H9 (cell line): Measurements from ENCODE around the gene VPS26B. TPM values are rescaled to one million over a fixed set of nuclear protein-coding genes. Genes with fewer than 3 reads are reported as not detected.

Experiments used
- DNase-seq: peaks from one replicate; pipeline ENCODE4 v3.0.0-alpha.2; 2017
- H2AFZ ChIP-seq: one replicate; pipeline ENCODE4 v1.6.1; 2013; ENCODE audit warnings: mild to moderate bottlenecking, low read length, control low read depth, moderate library complexity
- H2AK5ac ChIP-seq: 2 replicates; pipeline ENCODE4 v1.6.1; 2013; ENCODE audit warnings: low read length, control low read depth, mixed read lengths; ENCODE audit not compliant: insufficient read length
- H2BK120ac ChIP-seq: one replicate; pipeline ENCODE4 v1.6.1; 2013; ENCODE audit warnings: low read depth, mild to moderate bottlenecking, low read length, control low read depth, inconsistent platforms; ENCODE audit not compliant: poor library complexity, severe bottlenecking
- H2BK12ac ChIP-seq: 2 replicates; pipeline ENCODE4 v1.6.1; 2013; ENCODE audit warnings: low read length, control low read depth, mixed read lengths, low read depth; ENCODE audit not compliant: insufficient read length
- H2BK15ac ChIP-seq: 2 replicates; pipeline ENCODE4 v1.6.1; 2013; ENCODE audit warnings: low read depth, low read length, control low read depth
- H2BK20ac ChIP-seq: one replicate; pipeline ENCODE4 v1.6.1; 2013; ENCODE audit warnings: low read depth, mild to moderate bottlenecking, low read length, control low read depth, inconsistent platforms; ENCODE audit not compliant: poor library complexity, severe bottlenecking
- H2BK5ac ChIP-seq: 2 replicates; pipeline ENCODE4 v1.6.1; 2013; ENCODE audit warnings: low read length, control low read depth, mixed read lengths; ENCODE audit not compliant: insufficient read length
- H3K14ac ChIP-seq: 2 replicates; pipeline ENCODE4 v1.6.1; 2013; ENCODE audit warnings: low read length, control low read depth; ENCODE audit not compliant: insufficient read depth
- H3K18ac ChIP-seq: 2 replicates; pipeline ENCODE4 v1.6.1; 2013; ENCODE audit warnings: low read depth, mild to moderate bottlenecking, mixed read lengths, low read length, control low read depth; ENCODE audit not compliant: insufficient read length
- H3K23ac ChIP-seq: 2 replicates; pipeline ENCODE4 v1.6.1; 2013; ENCODE audit warnings: low read length, control low read depth, mixed read lengths, low read depth; ENCODE audit not compliant: insufficient read length
- H3K23me2 ChIP-seq: 2 replicates; pipeline ENCODE4 v1.6.1; 2013; ENCODE audit warnings: low read depth, mild to moderate bottlenecking, mixed read lengths, low read length, control low read depth; ENCODE audit not compliant: insufficient read length, poor library complexity, severe bottlenecking
- H3K27ac ChIP-seq: 2 replicates; pipeline ENCODE4 v1.5.1; 2013; ENCODE audit warnings: low read length, control low read depth, mixed read lengths, low read depth; ENCODE audit not compliant: insufficient read length
- H3K27me3 ChIP-seq: 2 replicates; pipeline ENCODE4 v1.6.1; 2013; ENCODE audit warnings: low read length, control low read depth, inconsistent platforms; ENCODE audit not compliant: insufficient read depth
- H3K4ac ChIP-seq: 2 replicates; pipeline ENCODE4 v1.6.1; 2013; ENCODE audit warnings: low read depth, mild to moderate bottlenecking, control low read depth, inconsistent platforms, low read length, moderate library complexity
- H3K4me1 ChIP-seq: 2 replicates; pipeline ENCODE4 v1.6.1; 2013; ENCODE audit warnings: low read length, control low read depth, inconsistent platforms; ENCODE audit not compliant: insufficient read depth
- H3K4me2 ChIP-seq: 2 replicates; pipeline ENCODE4 v1.6.1; 2013; ENCODE audit warnings: low read length, control low read depth, mixed read lengths; ENCODE audit not compliant: insufficient read length, insufficient read depth
- H3K56ac ChIP-seq: 2 replicates; pipeline ENCODE4 v1.6.1; 2013; ENCODE audit warnings: low read depth, mild to moderate bottlenecking, mixed read lengths, low read length, control low read depth; ENCODE audit not compliant: insufficient read length
- H3K79me1 ChIP-seq: 2 replicates; pipeline ENCODE4 v1.6.1; 2013; ENCODE audit warnings: low read depth, mild to moderate bottlenecking, moderate library complexity, low read length, control low read depth, inconsistent platforms; ENCODE audit not compliant: insufficient read depth, poor library complexity, severe bottlenecking
- H3K79me2 ChIP-seq: 2 replicates; pipeline ENCODE4 v1.6.1; 2013; ENCODE audit warnings: low read length, control low read depth, inconsistent platforms; ENCODE audit not compliant: insufficient read depth
- H3K9ac ChIP-seq: 2 replicates; pipeline ENCODE4 v1.6.1; 2013; ENCODE audit warnings: low read length, control low read depth, mixed read lengths; ENCODE audit not compliant: insufficient read length; ENCODE audit errors: extremely low read depth
- H3K9me3 ChIP-seq: one replicate; pipeline ENCODE4 v1.6.1; 2013; ENCODE audit warnings: low read depth, low read length, inconsistent platforms; ENCODE audit not compliant: control insufficient read depth
- H3T11ph ChIP-seq: one replicate; pipeline ENCODE4 v1.6.1; 2013; ENCODE audit warnings: mild to moderate bottlenecking, low read length, control low read depth, inconsistent platforms
- H4K20me1 ChIP-seq: one replicate; pipeline ENCODE4 v1.6.1; 2013; ENCODE audit not compliant: control insufficient read depth, insufficient read length, insufficient read depth
- H4K5ac ChIP-seq: 2 replicates; pipeline ENCODE4 v1.6.1; 2013; ENCODE audit warnings: low read depth, mild to moderate bottlenecking, mixed read lengths, low read length, control low read depth; ENCODE audit not compliant: insufficient read length
- H4K8ac ChIP-seq: replicated peaks from 2 replicates; pipeline ENCODE4 v1.6.1; 2013; ENCODE audit warnings: low read length, control low read depth, mixed read lengths, low read depth; ENCODE audit not compliant: insufficient read length
- H4K91ac ChIP-seq: 2 replicates; pipeline ENCODE4 v1.6.1; 2013; ENCODE audit warnings: low read depth, mild to moderate bottlenecking, moderate library complexity, mixed read lengths, low read length, control low read depth; ENCODE audit not compliant: insufficient read length
- H3K27ac Mint-ChIP-seq, 3 experiments: 2 replicates in 2 of 3; 3 replicates in 1 of 3; pipeline ENCODE4 v1.8.0; 2020 to 2021; ENCODE audit warnings: mixed read lengths in 3 of 3, mild to moderate bottlenecking in 1 of 3, moderate library complexity in 1 of 3
- H3K27me3 Mint-ChIP-seq: 2 replicates; pipeline ENCODE4 v1.8.0; 2021; ENCODE audit warnings: low read depth, mild to moderate bottlenecking, moderate library complexity, mixed read lengths
- H3K36me3 Mint-ChIP-seq, 3 experiments: 2 replicates in 2 of 3; 3 replicates in 1 of 3; pipeline ENCODE4 v1.8.0; 2020 to 2021; ENCODE audit warnings: low read depth in 3 of 3, mixed read lengths in 3 of 3; ENCODE audit not compliant: insufficient read depth in 1 of 3
- H3K4me1 Mint-ChIP-seq, 2 experiments: 2 replicates each; pipeline ENCODE4 v1.8.0; 2020; ENCODE audit warnings: mixed read lengths in 2 of 2
- H3K4me3 Mint-ChIP-seq, 2 experiments: 2 replicates in 1 of 2; 3 replicates in 1 of 2; pipeline ENCODE4 v1.8.0; 2020 to 2021; ENCODE audit warnings: mild to moderate bottlenecking in 2 of 2, mixed read lengths in 2 of 2, moderate library complexity in 1 of 2
- H3K9me3 Mint-ChIP-seq, 2 experiments: 2 replicates in 1 of 2; 3 replicates in 1 of 2; pipeline ENCODE4 v1.8.0; 2020; ENCODE audit warnings: mild to moderate bottlenecking in 2 of 2, mixed read lengths in 2 of 2, moderate library complexity in 1 of 2
- CTCF ChIP-seq: fragments of 200-600 bp; sonication (generic); conservative IDR thresholded peaks from 3 replicates; pipeline ENCODE4 v1.8.0; 2021; ENCODE audit warnings: antibody characterized with exemption, mild to moderate bottlenecking
- WGBS: extraction: QIAGEN DNeasy Blood & Tissue Kit; methylation state at CpG from one replicate; pipeline ENCODE4 v1.1.7; 2013; ENCODE audit warnings: missing lambda C conversion rate, low lambda C conversion rate, mixed read lengths; ENCODE audit not compliant: insufficient read length; ENCODE audit errors: extremely low coverage; 5-methylcytosine and 5-hydroxymethylcytosine counted together
- total RNA-seq: library from RNA; stranded (reverse); gene quantifications from 2 replicates; pipeline ENCODE4 v1.2.1, GENCODE V29; 2021

Gene VPS26B
- total RNA-seq, 1 experiment from 2014 or later: 27.5 TPM

- no peak overlapping the region for H3K56ac ChIP-seq
- no peak overlapping the region for H2BK20ac ChIP-seq
- H3K18ac ChIP-seq: no peak overlapping the region
- Mint-ChIP-seq H3K36me3 (peaks cover 1 to 26% (median 19%) of the 10 kb centered on the region in 3 experiments; a peak in 5 of 7 replicates), H3K27me3 (no peaks in the 10 kb centered on the region), H3K27ac (peak overlapping the region in 1 of 3 experiments; percentile 18; a peak in 1 of 7 replicates), H3K9me3 (no peaks in the 10 kb centered on the region), H3K4me1 (peaks cover 47 to 50% of the 10 kb centered on the region in 2 experiments), H3K4me3 (no peak overlapping the region)
- no peaks in the 10 kb centered on the region for H3K27me3 ChIP-seq
- TF ChIP-seq CTCF: no peak
- no peak overlapping the region for H4K91ac ChIP-seq
- H3K4ac ChIP-seq: no peak overlapping the region
- no peak overlapping the region for H2BK120ac ChIP-seq
- H3K79me1 ChIP-seq: no peaks in the 10 kb centered on the region
- no peak overlapping the region for H2BK5ac ChIP-seq
- H2BK15ac ChIP-seq: no peak overlapping the region
- no peak overlapping the region for H3K23ac ChIP-seq
- no peaks in the 10 kb centered on the region for H4K20me1 ChIP-seq
- no peaks in the 10 kb centered on the region for H3K23me2 ChIP-seq
- no peaks in the 10 kb centered on the region for H3K9me3 ChIP-seq
- DNase-seq: no peak
- H4K8ac ChIP-seq: no peak overlapping the region
- H3K27ac ChIP-seq: no peak overlapping the region
- H2AK5ac ChIP-seq: no peak overlapping the region
- H3K9ac ChIP-seq: no peak overlapping the region
- peaks cover 5% of the 10 kb centered on the region; the same call in 1 of the 2 replicates for H3K79me2 ChIP-seq
- no peak overlapping the region for H3T11ph ChIP-seq
- H3K14ac ChIP-seq: no peak overlapping the region
- H3K4me2 ChIP-seq: no peak overlapping the region
- no CpG with 5 or more reads among the region's 5 CpGs for WGBS
- no peak overlapping the region for H2AFZ ChIP-seq
- peaks cover 24% of the 10 kb centered on the region for H3K4me1 ChIP-seq
- H4K5ac ChIP-seq: no peak overlapping the region
- no peak overlapping the region for H2BK12ac ChIP-seq
Observed at GRCh38 chr11:134267461-134267860, 43.0 kb downstream of the VPS26B start.
